GM19193 (cell line): Measurements from ENCODE around the gene EXOSC7.
A peak's percentile ranks its signal among the peaks of the same experiment; 100 is the strongest.

Source experiments
- POLR2A ChIP-seq: IDR thresholded peaks from 4 replicates; pipeline ENCODE4 v1.6.1; 2011; ENCODE audit not compliant: insufficient read depth, insufficient read length; ENCODE audit errors: extremely low read depth

Gene EXOSC7

GRCh38 chr3:44976002-44976815, at the start of gene EXOSC7, which contains the start of gene ZDHHC3:
Gene EXOSC7, plus strand, starts transcription at chr3:44976244. Its CDS starts 34 bp downstream, at chr3:44976278.
Gene ZDHHC3, minus strand, starts transcription at chr3:44976174. Its CDS starts 16,738 bp downstream, at chr3:44959436.
- TF ChIP-seq POLR2A, result peak; percentile 91

DNA sequence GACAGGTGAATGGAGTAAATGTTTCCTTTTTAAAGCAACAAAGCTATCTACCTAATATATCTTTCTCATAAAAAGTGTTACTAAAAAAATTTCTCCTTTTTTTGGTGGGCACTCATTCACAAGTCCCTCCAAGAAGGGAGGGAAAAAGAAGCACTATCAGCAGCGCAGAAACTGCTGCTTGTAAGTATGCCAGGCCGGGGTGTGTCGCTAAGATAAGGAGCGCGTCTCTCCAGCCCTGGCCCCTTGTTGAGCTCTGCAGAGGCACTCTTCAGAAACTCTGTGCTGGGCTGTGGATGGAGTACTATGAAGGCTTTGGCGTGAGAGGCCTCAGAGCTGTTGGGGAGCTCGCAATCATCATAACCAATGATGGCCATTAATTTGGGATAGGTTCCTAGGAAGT, 49.1 kb upstream of the EXOSC7 start:
- TF ChIP-seq POLR2A, result no peak

DNA sequence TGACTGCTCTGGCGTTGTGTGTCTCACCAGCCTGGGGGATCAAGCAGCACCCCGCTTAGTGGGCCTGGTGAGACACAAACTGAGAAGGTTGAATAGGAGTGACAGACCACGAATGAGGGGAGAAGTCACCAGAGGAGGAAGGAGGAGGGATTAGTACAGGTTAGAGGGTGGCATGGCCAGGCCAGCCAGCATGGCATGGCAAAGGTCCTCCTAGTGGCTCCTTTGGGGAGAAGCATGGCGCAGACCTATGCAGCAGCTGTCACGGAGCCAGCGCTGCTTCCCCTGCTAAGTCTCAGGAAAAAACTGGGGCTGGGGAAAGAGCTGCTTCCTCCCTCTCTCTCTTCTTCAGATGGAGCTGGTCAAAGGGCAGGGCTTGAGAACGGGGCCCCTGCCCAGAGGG, 48.7 kb upstream of the EXOSC7 start:
- TF ChIP-seq POLR2A, result no peak

- no peak for TF ChIP-seq POLR2A
Observed at GRCh38 chr3:44929782-44930181, 46.3 kb upstream of the EXOSC7 start.

- no peak for TF ChIP-seq POLR2A
Observed at GRCh38 chr3:44930911-44931310, 45.1 kb upstream of the EXOSC7 start.

GRCh38 chr3:44931791-44932190, 44.3 kb upstream of the EXOSC7 start:
- no peak for TF ChIP-seq POLR2A

DNA sequence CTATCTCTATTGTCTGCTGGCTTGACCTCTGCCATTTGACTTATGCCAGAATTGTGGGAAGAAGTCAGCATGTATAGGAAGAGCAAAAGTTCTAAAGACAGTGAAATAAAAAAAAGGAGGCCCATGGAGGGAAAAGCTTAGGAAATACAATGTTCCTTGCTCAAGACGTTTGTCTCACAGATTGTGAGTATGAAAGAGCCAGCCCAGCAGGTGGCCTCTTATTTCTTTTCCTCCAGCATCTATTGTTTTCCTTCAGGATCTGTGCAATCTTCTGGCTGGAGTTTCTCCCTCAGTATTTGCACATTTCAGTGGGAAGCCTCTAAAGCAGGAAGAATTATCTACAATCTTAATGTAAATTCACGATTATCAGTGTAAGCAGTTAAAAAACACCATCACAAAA, 43.8 kb upstream of the EXOSC7 start:
- no peak for TF ChIP-seq POLR2A

DNA sequence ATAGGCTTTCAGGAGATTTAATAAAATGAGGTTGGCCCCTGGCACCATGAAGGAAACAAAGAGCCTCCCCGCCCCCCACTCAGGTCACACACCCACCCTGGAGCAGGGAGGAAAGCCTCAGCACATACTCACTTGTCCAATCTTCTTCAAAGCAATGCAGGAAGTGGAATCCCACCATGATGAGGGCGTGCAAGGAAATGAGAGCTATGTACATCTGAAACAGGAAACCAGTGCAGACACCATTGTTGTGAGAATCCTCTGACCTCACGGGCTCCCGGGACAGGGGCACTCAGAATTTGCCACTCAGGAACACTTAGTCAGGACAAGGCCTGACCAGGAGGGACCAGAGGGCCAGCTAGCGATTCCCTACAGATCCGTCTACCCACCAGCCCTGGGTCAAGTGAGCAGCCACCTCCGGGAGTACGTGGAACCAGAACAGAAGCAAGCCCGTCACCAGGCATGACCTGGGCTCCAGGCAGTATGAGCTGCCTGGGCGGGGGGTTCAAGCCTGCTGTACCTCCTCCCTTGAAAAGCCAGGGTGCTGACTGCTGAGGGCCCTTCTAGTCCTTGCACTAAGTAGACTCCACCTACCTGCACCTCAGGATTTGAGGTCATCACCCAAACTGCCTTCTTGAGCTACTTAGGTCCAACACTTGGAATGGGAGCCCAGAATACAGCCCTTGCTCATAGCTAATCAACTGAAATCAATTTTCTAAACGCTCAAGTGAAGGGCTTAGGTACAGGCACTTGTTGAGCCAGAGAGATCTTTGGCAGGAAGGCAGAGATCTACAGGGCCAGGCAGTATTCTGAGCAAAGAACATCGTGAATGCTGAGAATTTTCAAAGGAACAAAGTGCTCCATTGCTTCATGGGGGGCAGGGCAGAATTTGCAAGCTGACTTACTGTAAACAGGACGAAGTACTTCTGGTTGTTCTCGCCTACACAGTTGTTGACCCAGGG, 42.8 kb upstream of the EXOSC7 start:
- no peak for TF ChIP-seq POLR2A

GRCh38 chr3:44939581-44940036, 36.4 kb upstream of the EXOSC7 start:
- no peak for TF ChIP-seq POLR2A

- TF ChIP-seq POLR2A, result no peak
Observed at GRCh38 chr3:44942202-44942921, 33.7 kb upstream of the EXOSC7 start.

- TF ChIP-seq POLR2A, result no peak
Observed at GRCh38 chr3:44948239-44948638, 27.8 kb upstream of the EXOSC7 start.

- no peak for TF ChIP-seq POLR2A
Observed at GRCh38 chr3:44950275-44950734, 25.7 kb upstream of the EXOSC7 start.

GRCh38 chr3:44952689-44953088, 23.4 kb upstream of the EXOSC7 start:
- TF ChIP-seq POLR2A, result no peak

- TF ChIP-seq POLR2A, result no peak
Observed at GRCh38 chr3:44954304-44954703, 21.7 kb upstream of the EXOSC7 start.

- no peak for TF ChIP-seq POLR2A
Observed at GRCh38 chr3:44954962-44955361, 21.1 kb upstream of the EXOSC7 start.
